HG02571 (cell line): ENCODE measurements around the gene SAPCD1.
"Not testable (repeated sequence)": the region's sequence is repeated elsewhere in the genome, so short reads cannot be mapped to it uniquely, and the experiment has no call there.

Experiments used
- ATAC-seq: cut with Tn5 transposase; IDR thresholded peaks from one replicate; pipeline ENCODE4 v1.9.1; 2021; ENCODE audit warnings: mild to moderate bottlenecking, moderate library complexity; ENCODE audit not compliant: unreplicated experiment

The SAPCD1 gene

GRCh38 chr6:31776485-31776988, 14.1 kb downstream of the SAPCD1 start:
- no peak for ATAC-seq

GRCh38 chr6:31776989-31777666, 14.7 kb downstream of the SAPCD1 start, which contains the start of gene VWA7:
Gene VWA7 (minus strand): TSS chr6:31777328. CDS start chr6:31776779, 549 bp downstream.
- peak; percentile 51 for ATAC-seq

- ATAC-seq: no peak
Observed at GRCh38 chr6:31777667-31778050, 15.2 kb downstream of the SAPCD1 start.

GRCh38 chr6:31778193-31778592, 15.7 kb downstream of the SAPCD1 start:
- ATAC-seq: no peak

- no peak for ATAC-seq
Observed at GRCh38 chr6:31778999-31779885, 16.8 kb downstream of the SAPCD1 start.

- ATAC-seq: no peak
Observed at GRCh38 chr6:31779908-31780307, 17.5 kb downstream of the SAPCD1 start.

- no peak for ATAC-seq
Observed at GRCh38 chr6:31780507-31781243, 18.2 kb downstream of the SAPCD1 start.

GRCh38 chr6:31781244-31782125, 19.0 kb downstream of the SAPCD1 start:
- no peak for ATAC-seq

GRCh38 chr6:31782126-31782855, 19.8 kb downstream of the SAPCD1 start:
- no peak for ATAC-seq

GRCh38 chr6:31784098-31784925, 21.9 kb downstream of the SAPCD1 start:
- no peak for ATAC-seq

GRCh38 chr6:31785475-31785874, 23.0 kb downstream of the SAPCD1 start:
- no peak for ATAC-seq

GRCh38 chr6:31791324-31792089, 29.1 kb downstream of the SAPCD1 start:
- ATAC-seq: no peak

GRCh38 chr6:31792090-31792374, 29.6 kb downstream of the SAPCD1 start:
- no peak for ATAC-seq

GRCh38 chr6:31792761-31793171, 30.3 kb downstream of the SAPCD1 start:
- no peak for ATAC-seq

GRCh38 chr6:31793927-31794245, 31.4 kb downstream of the SAPCD1 start:
- not testable (repeated sequence) for ATAC-seq

GRCh38 chr6:31794294-31794865, 31.9 kb downstream of the SAPCD1 start:
- ATAC-seq: no peak

GRCh38 chr6:31794866-31795615, 32.6 kb downstream of the SAPCD1 start:
- ATAC-seq: peak; percentile 8
